ENCODE measurements around the gene FOXP1. TPM values are rescaled to one million over a fixed set of nuclear protein-coding genes. Genes with fewer than 3 reads are reported as not detected.

Gene FOXP1
- total RNA-seq, 1 experiment from 2014 or later: 58.4 TPM

DNA sequence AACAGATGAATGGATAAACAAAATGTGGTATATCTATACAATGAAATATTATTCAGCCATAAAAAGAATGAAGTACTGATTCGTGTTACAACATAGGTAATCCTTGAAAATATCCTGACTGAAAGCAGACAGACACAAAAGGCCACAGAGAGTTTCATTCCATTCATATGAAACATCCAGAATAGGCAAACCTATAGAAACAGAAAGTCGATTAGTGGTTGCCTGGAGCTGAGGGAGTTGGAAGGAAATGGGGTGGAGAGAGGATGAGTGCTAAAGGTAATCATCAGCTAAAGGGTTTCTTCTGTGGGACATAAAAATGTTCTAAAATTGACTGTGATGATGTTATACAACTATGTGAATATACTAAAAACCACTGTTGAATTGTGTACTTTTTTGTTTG is 22.9 kb downstream of the FOXP1 start:
- Histone ChIP-seq H3K9me3 (ENCODE audit: low read depth, low read length, poor library complexity, severe bottlenecking) (no peaks in the 10 kb centered on the region), H3K36me3 (ENCODE audit: insufficient read depth, low read length, poor library complexity, severe bottlenecking) (no peaks in the 10 kb centered on the region), H3K4me1 (ENCODE audit: insufficient read depth, low read length, poor library complexity, severe bottlenecking) (no peaks in the 10 kb centered on the region), H3K27ac (ENCODE audit: low read depth, low read length, poor library complexity, severe bottlenecking) (no peak overlapping the region), H3K4me3 (ENCODE audit: low read depth, low read length, poor library complexity, severe bottlenecking) (no peak overlapping the region), H3K27me3 (replicated peaks; ENCODE audit: insufficient read depth, low read depth, low read length, poor library complexity) (no peaks in the 10 kb centered on the region)
- intact Hi-C loops (cut with micrococcal nuclease; ENCODE audit: unreplicated experiment): no loop called here
- no TSS peak for BruUV-seq (replicated peaks)
- ChIA-PET CTCF (no interaction called here), POLR2A (ENCODE audit: low non-redundant PET) (no interaction called here)
- TF ChIP-seq EZH2 (IDR thresholded peaks at IDR 0.05; ENCODE audit: borderline replicate concordance, low read depth, low read length, poor library complexity, severe bottlenecking): no peak
- TF ChIP-seq CTCF (conservative IDR thresholded peaks at IDR 0.05; ENCODE audit: low read depth, low read length): no peak
- no peak for DNase-seq (ENCODE audit: low spot score)

GRCh38 chr3:71559578-71560162 is 23.9 kb downstream of the FOXP1 start:
- ChIA-PET POLR2A (ENCODE audit: low non-redundant PET) (no interaction called here), CTCF (no interaction called here)
- H3K4me1 ChIP-seq (ENCODE audit: insufficient read depth, low read length, poor library complexity, severe bottlenecking): no peaks in the 10 kb centered on the region
- no peaks in the 10 kb centered on the region for H3K9me3 ChIP-seq (ENCODE audit: low read depth, low read length, poor library complexity, severe bottlenecking)
- no peak overlapping the region for H3K27ac ChIP-seq (ENCODE audit: low read depth, low read length, poor library complexity, severe bottlenecking)
- H3K36me3 ChIP-seq (ENCODE audit: insufficient read depth, low read length, poor library complexity, severe bottlenecking): no peaks in the 10 kb centered on the region
- no peak for DNase-seq (ENCODE audit: low spot score)
- intact Hi-C loops (cut with micrococcal nuclease; ENCODE audit: unreplicated experiment): no loop called here
- no peak overlapping the region for H3K4me3 ChIP-seq (ENCODE audit: low read depth, low read length, poor library complexity, severe bottlenecking)
- H3K27me3 ChIP-seq (replicated peaks; ENCODE audit: insufficient read depth, low read depth, low read length, poor library complexity): no peaks in the 10 kb centered on the region
- TF ChIP-seq CTCF (conservative IDR thresholded peaks at IDR 0.05; ENCODE audit: low read depth, low read length) (no peak), EZH2 (IDR thresholded peaks at IDR 0.05; ENCODE audit: borderline replicate concordance, low read depth, low read length, poor library complexity, severe bottlenecking) (no peak)
- no TSS peak for BruUV-seq (replicated peaks)

DNA sequence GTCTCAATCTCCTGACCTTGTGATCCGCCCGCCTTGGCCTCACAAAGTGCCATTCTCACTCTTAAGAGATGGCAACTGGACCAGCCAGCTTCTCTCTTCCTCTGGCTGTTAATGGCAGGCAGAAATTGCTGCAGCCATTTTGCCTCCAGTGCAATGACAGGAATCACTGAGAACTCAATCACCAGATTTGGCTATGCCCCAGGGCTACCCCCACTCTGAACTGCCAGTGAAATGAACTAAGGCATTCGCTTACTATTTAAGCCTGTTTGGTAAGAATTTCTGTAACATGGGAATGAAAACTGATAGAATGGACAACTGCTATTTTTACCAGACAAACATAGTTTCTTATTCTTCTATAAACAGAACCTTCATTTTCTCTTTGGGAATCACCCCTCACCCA is 24.5 kb downstream of the FOXP1 start:
- H3K36me3 ChIP-seq (ENCODE audit: insufficient read depth, low read length, poor library complexity, severe bottlenecking): no peaks in the 10 kb centered on the region
- CTCF ChIA-PET: no interaction called here
- no peaks in the 10 kb centered on the region for H3K4me1 ChIP-seq (ENCODE audit: insufficient read depth, low read length, poor library complexity, severe bottlenecking)
- intact Hi-C loops (cut with micrococcal nuclease; ENCODE audit: unreplicated experiment): no loop called here
- no peaks in the 10 kb centered on the region for H3K9me3 ChIP-seq (ENCODE audit: low read depth, low read length, poor library complexity, severe bottlenecking)
- no peak for TF ChIP-seq EZH2 (IDR thresholded peaks at IDR 0.05; ENCODE audit: borderline replicate concordance, low read depth, low read length, poor library complexity, severe bottlenecking)
- no peak for TF ChIP-seq CTCF (conservative IDR thresholded peaks at IDR 0.05; ENCODE audit: low read depth, low read length)
- H3K4me3 ChIP-seq (ENCODE audit: low read depth, low read length, poor library complexity, severe bottlenecking): no peak overlapping the region
- BruUV-seq (replicated peaks): no TSS peak
- no peaks in the 10 kb centered on the region for H3K27me3 ChIP-seq (replicated peaks; ENCODE audit: insufficient read depth, low read depth, low read length, poor library complexity)
- DNase-seq (ENCODE audit: low spot score): no peak
- POLR2A ChIA-PET (ENCODE audit: low non-redundant PET): no interaction called here
- no peak overlapping the region for H3K27ac ChIP-seq (ENCODE audit: low read depth, low read length, poor library complexity, severe bottlenecking)
